Liver (tissue), 3 donors: Measurements from ENCODE around the gene FLNA.

Source experiments
- CTCF ChIP-seq: fragments of 150-350 bp; IDR thresholded peaks from 2 replicates; pipeline ENCODE4 v1.5.1; 2017; ENCODE audit warnings: improper control_type of control experiment, low read depth, low read length; ENCODE audit not compliant: missing input control
- HNF4A ChIP-seq, 2 donors: conservative IDR thresholded peaks; 2 replicates each; pipeline ENCODE4 v1.6.1; 2016; ENCODE audit warnings: antibody characterized with exemption in 2 of 2, mild to moderate bottlenecking in 2 of 2
- JUND ChIP-seq, 2 donors: IDR thresholded peaks; 2 replicates each; pipeline ENCODE4 v1.6.1; 2016; ENCODE audit warnings: antibody characterized with exemption in 2 of 2
- MAX ChIP-seq: IDR thresholded peaks from 2 replicates; pipeline ENCODE4 v1.6.1; 2016; ENCODE audit warnings: antibody characterized with exemption
- RAD21 ChIP-seq, 2 donors: IDR thresholded peaks; 2 replicates each; pipeline ENCODE4 v1.6.1; 2016; ENCODE audit warnings: antibody characterized with exemption in 2 of 2, mild to moderate bottlenecking in 2 of 2
- REST ChIP-seq: IDR thresholded peaks from 2 replicates; pipeline ENCODE4 v1.6.1; 2016; ENCODE audit warnings: antibody characterized with exemption, mild to moderate bottlenecking
- SP1 ChIP-seq: IDR thresholded peaks from 2 replicates; pipeline ENCODE4 v1.6.1; 2018; ENCODE audit warnings: antibody characterized with exemption, mild to moderate bottlenecking
- YY1 ChIP-seq: IDR thresholded peaks from 2 replicates; pipeline ENCODE4 v1.6.1; 2016; ENCODE audit warnings: antibody characterized with exemption, mild to moderate bottlenecking
- donor health status: healthy.
- donor health status: healthy.

GRCh38 chrX:154310616-154311536 lies 63.6 kb downstream of the FLNA start:
- TF ChIP-seq CTCF (no peak), JUND (IDR thresholded peaks at IDR 0.05) (no peak), MAX (no peak), YY1 (no peak), REST (no peak), RAD21 (IDR thresholded peaks at IDR 0.05) (no peak), HNF4A (conservative IDR thresholded peaks at IDR 0.05) (no peak), SP1 (no peak)
